ENCODE results near the gene BAIAP2L2.

GRCh38 chr22:38132794-38133193, 22.3 kb upstream of the BAIAP2L2 start:
- TF ChIP-seq CEBPB (IDR thresholded peaks at IDR 0.05) = no peak
- TF ChIP-seq CREB1 (IDR thresholded peaks at IDR 0.05; ENCODE audit: low read depth) = no peak
- TF ChIP-seq YY1 (IDR thresholded peaks at IDR 0.05; ENCODE audit: low read depth) = no peak

Data from Ishikawa (cell line).